OCI-LY7 (cell line): ENCODE results near the gene CMIP. TPM values are rescaled to one million over a fixed set of nuclear protein-coding genes. Genes with fewer than 3 reads are reported as not detected.

ENCODE experiments used
- BruUV-seq: library from RNA; stranded (reverse); fragments of 400-500 nt; replicated peaks from 2 replicates; lab custom pipeline; 2021; lab: Mats Ljungman, UMichigan
- CTCF ChIA-PET: fragments of 300-600 bp; sonication (Branson Sonifier 250); formaldehyde crosslinking; loops from one replicate; lab custom pipeline; 2022; ENCODE audit warnings: antibody characterized with exemption; ENCODE audit not compliant: unreplicated experiment; lab: Charles Lee
- POLR2A ChIA-PET: fragments of 300-600 bp; sonication (Branson Sonifier 250); formaldehyde crosslinking; loops from one replicate; lab custom pipeline; 2022; ENCODE audit warnings: antibody characterized with exemption; lab: Charles Lee
- DNase-seq: peaks from one replicate; pipeline ENCODE4 v3.0.0-alpha.2; 2015; ENCODE audit warnings: low spot score
- H2AFZ ChIP-seq: fragments of 200-600 bp; sonication (generic), shearing (Covaris generic); 2 replicates; pipeline ENCODE4 v1.6.1; 2014; ENCODE audit warnings: mild to moderate bottlenecking, antibody characterized with exemption, low read length, moderate library complexity
- H3K27ac ChIP-seq: fragments of 200-600 bp; sonication (generic); 2 replicates; pipeline ENCODE4 v1.5.1; 2014; ENCODE audit warnings: mixed run types, low read depth, mild to moderate bottlenecking, moderate library complexity, low read length, inconsistent platforms; ENCODE audit not compliant: poor library complexity, severe bottlenecking
- H3K36me3 ChIP-seq: fragments of 200-600 bp; sonication (generic); 2 replicates; pipeline ENCODE4 v1.6.1; 2014; ENCODE audit warnings: mild to moderate bottlenecking, antibody characterized with exemption, low read length, moderate library complexity, mixed read lengths; ENCODE audit not compliant: insufficient read depth
- H3K4me1 ChIP-seq: fragments of 200-600 bp; sonication (generic); 2 replicates; pipeline ENCODE4 v1.5.1; 2014; ENCODE audit warnings: mild to moderate bottlenecking, low read length; ENCODE audit not compliant: insufficient read depth, poor library complexity, severe bottlenecking
- H3K4me2 ChIP-seq: fragments of 200-600 bp; sonication (generic); 2 replicates; pipeline ENCODE4 v1.6.1; 2014; ENCODE audit warnings: mild to moderate bottlenecking, low read length
- H3K4me3 ChIP-seq: fragments of 200-600 bp; sonication (generic); 2 replicates; pipeline ENCODE4 v1.5.1; 2014; ENCODE audit warnings: mild to moderate bottlenecking, low read depth, low read length; ENCODE audit not compliant: poor library complexity, severe bottlenecking
- H3K79me2 ChIP-seq: fragments of 200-600 bp; sonication (generic); 2 replicates; pipeline ENCODE4 v1.6.1; 2016; ENCODE audit warnings: low read depth, mild to moderate bottlenecking, low read length, moderate library complexity, mixed read lengths; ENCODE audit not compliant: insufficient read depth
- H3K9me2 ChIP-seq: fragments of 200-600 bp; sonication (generic); 2 replicates; pipeline ENCODE4 v1.6.1; 2016; ENCODE audit warnings: mild to moderate bottlenecking, low read length, mixed read lengths; ENCODE audit not compliant: insufficient read depth
- H3K9me3 ChIP-seq: fragments of 200-600 bp; sonication (generic); 2 replicates; pipeline ENCODE4 v1.6.1; 2014; ENCODE audit warnings: mild to moderate bottlenecking, mixed run types, low read length, mixed read lengths
- H4K20me1 ChIP-seq: fragments of 200-600 bp; sonication (generic); 2 replicates; pipeline ENCODE4 v1.6.1; 2014; ENCODE audit warnings: mild to moderate bottlenecking, antibody characterized with exemption, low read length, moderate library complexity, mixed read lengths; ENCODE audit not compliant: insufficient read depth
- EZH2phosphoT487 ChIP-seq: fragments of 200-600 bp; sonication (generic); IDR thresholded peaks from 2 replicates; pipeline ENCODE4 v1.6.1; 2018; ENCODE audit warnings: low read depth, borderline replicate concordance, mild to moderate bottlenecking, mixed run types, antibody characterized with exemption, low read length, moderate library complexity, mixed read lengths
- intact Hi-C: fragments of 100-400 bp; cut with micrococcal nuclease; formaldehyde crosslinking; loops from one replicate; pipeline ENCODE4 v1.10.0; 2022; ENCODE audit not compliant: unreplicated experiment
- total RNA-seq, 2 experiments: library from RNA; depleted of rRNA in 1 of 2; stranded (reverse); fragments of >200 nt in 1 of 2; shearing (Covaris generic) in 1 of 2; gene quantifications; 2 replicates each; pipeline ENCODE4 v1.2.3, GENCODE V29; 2014 to 2022
- TF ChIP-seq, protein P1 (sequence below): fragments of 200-600 bp; sonication (generic); conservative IDR thresholded peaks from 2 replicates; pipeline ENCODE4 v1.5.1; 2014; ENCODE audit warnings: mild to moderate bottlenecking, antibody characterized with exemption, low read length, moderate library complexity, mixed read lengths

The CMIP gene
- total RNA-seq, 2 experiments from 2014 or later = 15.4 to 70.3 TPM

DNA sequence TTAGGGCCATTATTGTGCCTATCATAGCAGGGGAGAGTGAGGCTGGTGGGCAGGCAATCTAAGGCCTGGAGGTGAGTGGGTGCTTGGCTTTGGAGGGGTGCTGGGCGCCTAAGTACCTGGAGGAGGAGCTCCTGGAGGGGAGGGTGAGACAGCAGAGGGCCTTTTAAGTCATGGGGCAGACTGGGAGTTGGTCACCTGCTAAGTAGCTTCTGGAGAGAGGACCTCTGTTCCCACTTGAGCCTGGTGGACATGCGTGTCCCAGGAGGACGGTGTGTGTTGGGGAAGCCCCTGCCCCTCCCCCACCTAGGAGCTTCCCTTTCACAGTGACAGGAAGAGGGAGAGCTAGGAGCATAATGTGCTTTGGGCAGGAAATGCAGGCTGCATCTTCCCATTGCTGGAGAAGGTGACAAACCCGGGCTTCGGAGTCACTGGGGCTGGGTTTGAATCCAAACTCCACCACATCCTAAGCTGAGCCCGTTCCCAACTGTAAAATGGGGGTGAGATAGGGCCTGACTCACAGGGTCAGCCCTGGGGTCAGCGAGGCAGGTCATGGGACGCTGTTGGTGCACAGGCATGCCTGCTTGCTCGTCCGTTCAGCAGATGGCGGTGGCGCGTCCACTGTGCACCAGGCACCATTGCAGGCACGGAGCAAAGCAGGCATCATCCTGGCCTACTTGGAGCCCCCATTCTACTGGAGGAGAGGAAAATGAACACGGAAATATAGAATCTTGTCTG is 37.9 kb downstream of the CMIP start:
- intact Hi-C loops = no loop called here
- Histone ChIP-seq H3K4me2 (peak overlapping the region; percentile 91), H3K79me2 (peaks cover 49% of the 10 kb centered on the region; the same call in 1 of the 2 replicates)

DNA sequence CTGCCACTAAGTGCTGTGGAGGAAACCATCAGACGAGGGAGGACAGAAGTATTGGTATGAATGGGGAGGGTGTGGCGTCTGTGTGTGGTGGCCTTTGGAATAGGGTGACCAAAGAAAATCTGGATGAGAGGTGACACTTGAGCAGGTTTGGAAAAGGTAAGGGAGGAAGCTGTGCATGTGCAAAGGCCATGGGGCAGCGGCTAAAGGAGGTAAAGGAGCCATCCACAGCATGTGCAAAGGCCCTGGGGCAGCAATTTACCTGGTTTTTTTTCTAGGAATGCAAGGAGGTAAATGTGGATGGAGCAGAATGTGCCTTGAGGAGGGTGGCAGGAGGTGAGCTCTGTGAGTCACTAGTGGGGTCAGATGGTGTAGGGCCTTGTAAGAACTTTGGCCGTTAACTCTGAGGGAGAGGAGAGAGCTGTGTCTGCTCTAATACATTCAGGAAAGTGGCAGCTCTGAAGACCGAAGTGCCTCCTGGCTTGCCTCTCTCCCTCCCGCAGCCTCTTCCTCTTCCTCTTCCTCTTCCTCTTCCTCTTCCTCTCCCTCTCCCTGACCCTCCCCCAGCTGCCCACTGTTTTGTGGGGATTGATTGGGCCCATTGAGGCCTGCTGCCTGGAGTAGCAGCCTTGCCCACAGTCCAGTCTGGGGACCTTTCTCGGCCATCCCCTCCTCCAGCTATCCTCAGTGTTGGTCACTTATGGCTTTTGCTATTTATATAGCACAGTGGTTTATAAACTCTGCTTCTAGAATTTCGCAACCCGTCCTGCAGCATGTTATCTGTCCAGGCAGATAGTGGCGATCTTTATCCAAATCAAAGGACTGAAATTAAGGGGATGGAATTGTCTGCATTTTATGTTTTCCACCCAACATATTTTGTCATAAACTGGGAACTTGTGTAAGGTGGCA is 38.7 kb downstream of the CMIP start:
- H3K79me2 ChIP-seq = peaks cover 43% of the 10 kb centered on the region; the same call in 1 of the 2 replicates
- H3K9me3 ChIP-seq = no peaks in the 10 kb centered on the region
- no peaks in the 10 kb centered on the region for H3K9me2 ChIP-seq
- BruUV-seq = no TSS peak
- peaks cover 57% of the 10 kb centered on the region for H3K4me1 ChIP-seq
- peaks cover 10% of the 10 kb centered on the region; the same call in 1 of the 2 replicates for H3K36me3 ChIP-seq
- no peaks in the 10 kb centered on the region for H4K20me1 ChIP-seq
- H3K4me3 ChIP-seq = no peak overlapping the region
- no peak for TF ChIP-seq EZH2phosphoT487
- TF ChIP-seq, protein P1, sequence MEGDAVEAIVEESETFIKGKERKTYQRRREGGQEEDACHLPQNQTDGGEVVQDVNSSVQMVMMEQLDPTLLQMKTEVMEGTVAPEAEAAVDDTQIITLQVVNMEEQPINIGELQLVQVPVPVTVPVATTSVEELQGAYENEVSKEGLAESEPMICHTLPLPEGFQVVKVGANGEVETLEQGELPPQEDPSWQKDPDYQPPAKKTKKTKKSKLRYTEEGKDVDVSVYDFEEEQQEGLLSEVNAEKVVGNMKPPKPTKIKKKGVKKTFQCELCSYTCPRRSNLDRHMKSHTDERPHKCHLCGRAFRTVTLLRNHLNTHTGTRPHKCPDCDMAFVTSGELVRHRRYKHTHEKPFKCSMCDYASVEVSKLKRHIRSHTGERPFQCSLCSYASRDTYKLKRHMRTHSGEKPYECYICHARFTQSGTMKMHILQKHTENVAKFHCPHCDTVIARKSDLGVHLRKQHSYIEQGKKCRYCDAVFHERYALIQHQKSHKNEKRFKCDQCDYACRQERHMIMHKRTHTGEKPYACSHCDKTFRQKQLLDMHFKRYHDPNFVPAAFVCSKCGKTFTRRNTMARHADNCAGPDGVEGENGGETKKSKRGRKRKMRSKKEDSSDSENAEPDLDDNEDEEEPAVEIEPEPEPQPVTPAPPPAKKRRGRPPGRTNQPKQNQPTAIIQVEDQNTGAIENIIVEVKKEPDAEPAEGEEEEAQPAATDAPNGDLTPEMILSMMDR = no peak
- H3K27ac ChIP-seq = no peak overlapping the region
- no peak overlapping the region for H2AFZ ChIP-seq
- peak overlapping the region; percentile 10; the same call in 1 of the 2 replicates for H3K4me2 ChIP-seq
- ChIA-PET CTCF (no interaction called here), POLR2A (interaction anchor here (1.2 kb wide), 1 partner anchor 30 kb away, joined by 4 read pairs; no protein-coding TSS in a partner anchor)
- intact Hi-C loops = no loop called here
- no peak for DNase-seq

More for the DNA sequence above, 37.9 kb downstream of the CMIP start:
- peaks cover 10% of the 10 kb centered on the region; the same call in 1 of the 2 replicates for H3K36me3 ChIP-seq
- peaks cover 63% of the 10 kb centered on the region for H3K4me1 ChIP-seq
- H3K4me3 ChIP-seq = no peak overlapping the region
- no TSS peak for BruUV-seq
- POLR2A ChIA-PET = interaction anchor here (1.0 to 3.8 kb wide), 5 partner anchors 11 to 69 kb away, joined by 3 to 23 read pairs (median 8); no protein-coding TSS in a partner anchor
- no peaks in the 10 kb centered on the region for H3K9me2 ChIP-seq
- no peaks in the 10 kb centered on the region for H3K9me3 ChIP-seq
- no peak for DNase-seq
- H2AFZ ChIP-seq = no peak overlapping the region
- H4K20me1 ChIP-seq = no peaks in the 10 kb centered on the region
- CTCF ChIA-PET = interaction anchor here (1.5 to 1.6 kb wide), 2 partner anchors 32 to 78 kb away, joined by 4 to 7 read pairs; no protein-coding TSS in a partner anchor
- peak overlapping the region; percentile 93 for H3K27ac ChIP-seq
- TF ChIP-seq EZH2phosphoT487 = no peak

DNA sequence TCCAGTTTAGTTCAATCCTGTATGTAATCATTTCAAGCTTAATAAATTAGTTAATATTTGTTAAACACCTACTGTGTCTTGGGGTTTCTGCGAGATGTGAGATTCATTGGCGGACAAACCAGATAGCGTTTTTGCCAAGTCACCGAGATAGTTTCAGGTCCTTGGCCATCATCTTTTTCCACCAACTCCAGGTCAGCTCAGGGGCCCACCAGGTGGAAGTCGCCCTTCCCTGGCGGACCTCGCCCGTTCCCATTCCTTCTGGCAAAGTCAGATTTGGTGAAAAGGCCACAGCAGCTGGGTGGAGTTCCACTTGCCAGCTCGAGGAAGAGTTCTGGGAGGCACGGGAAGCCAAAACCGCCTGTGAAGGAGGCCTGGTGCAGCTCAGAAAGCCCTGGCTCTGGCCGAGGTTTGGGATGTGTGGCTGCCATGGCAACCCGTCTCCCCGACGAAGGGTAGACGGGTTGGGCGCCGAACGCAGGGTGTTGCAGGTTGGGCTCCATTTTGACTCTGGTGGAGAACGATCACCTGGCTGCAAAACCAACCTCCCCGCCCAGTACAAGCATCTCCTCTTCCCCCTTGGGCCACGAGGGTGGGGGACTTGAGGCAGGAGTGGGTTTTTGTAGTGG is 39.5 kb downstream of the CMIP start:
- Histone ChIP-seq H3K79me2 (peaks cover 43% of the 10 kb centered on the region; the same call in 1 of the 2 replicates), H2AFZ (no peak overlapping the region), H3K4me1 (peaks cover 57% of the 10 kb centered on the region), H4K20me1 (no peaks in the 10 kb centered on the region), H3K4me2 (no peak overlapping the region), H3K9me3 (no peaks in the 10 kb centered on the region), H3K27ac (no peak overlapping the region), H3K36me3 (peaks cover 10% of the 10 kb centered on the region; the same call in 1 of the 2 replicates), H3K9me2 (no peaks in the 10 kb centered on the region), H3K4me3 (no peak overlapping the region)
- TF ChIP-seq EZH2phosphoT487 = no peak
- TF ChIP-seq, protein P1 = no peak
- no TSS peak for BruUV-seq
- intact Hi-C loops = no loop called here
- CTCF ChIA-PET = no interaction called here
- DNase-seq = no peak
- POLR2A ChIA-PET = interaction anchor here (0.9 kb wide), 1 partner anchor 9 kb away, joined by 3 read pairs; no protein-coding TSS in a partner anchor
